Stimulated activated CD4-positive, alpha-beta T cell treated with anti-CD3 and anti-CD28 coated beads, Interleukin-1b, Interleukin-23, amount 100 ng/mL, for 4 hours (primary cell): Measurements from ENCODE around the gene ARHGEF26.

Source experiments
- DNase-seq, 2 donors: peaks; one replicate each; pipeline ENCODE4 v3.0.0-alpha.2; 2020; ENCODE audit warnings: low read depth in 2 of 2

Gene ARHGEF26

GRCh38 chr3:154152741-154153140 lies 31.6 kb downstream of the ARHGEF26 start:
- no peak for DNase-seq

GRCh38 chr3:154156530-154156929 lies 35.3 kb downstream of the ARHGEF26 start:
- no peak for DNase-seq

GRCh38 chr3:154161806-154162205 lies 40.6 kb downstream of the ARHGEF26 start:
- no peak for DNase-seq

GRCh38 chr3:154164387-154164786 lies 43.2 kb downstream of the ARHGEF26 start:
- DNase-seq, result no peak

- no peak for DNase-seq
Measured at GRCh38 chr3:154168998-154169795, 48.0 kb downstream of the ARHGEF26 start.

- no peak for DNase-seq
Measured at GRCh38 chr3:154169796-154170110, 48.6 kb downstream of the ARHGEF26 start.

- no peak for DNase-seq
Measured at GRCh38 chr3:154170300-154170699, 49.1 kb downstream of the ARHGEF26 start.

GRCh38 chr3:154175041-154175440 lies 53.9 kb downstream of the ARHGEF26 start:
- no peak for DNase-seq

GRCh38 chr3:154176036-154176435 lies 54.8 kb downstream of the ARHGEF26 start:
- DNase-seq, result no peak

GRCh38 chr3:154177406-154177805 lies 56.2 kb downstream of the ARHGEF26 start:
- no peak for DNase-seq

GRCh38 chr3:154178172-154178571 lies 57.0 kb downstream of the ARHGEF26 start:
- DNase-seq, result no peak

- DNase-seq, result no peak
Measured at GRCh38 chr3:154180836-154181691, 59.9 kb downstream of the ARHGEF26 start.

- DNase-seq, result no peak
Measured at GRCh38 chr3:154182322-154182922, 61.2 kb downstream of the ARHGEF26 start.

GRCh38 chr3:154182975-154183374 lies 61.8 kb downstream of the ARHGEF26 start:
- no peak for DNase-seq

- DNase-seq, result no peak
Measured at GRCh38 chr3:154184582-154184981, 63.4 kb downstream of the ARHGEF26 start.

- DNase-seq, result no peak
Measured at GRCh38 chr3:154188437-154188836, 67.2 kb downstream of the ARHGEF26 start.

- no peak for DNase-seq
Measured at GRCh38 chr3:154188846-154189245, 67.7 kb downstream of the ARHGEF26 start.

GRCh38 chr3:154191520-154191919 lies 70.3 kb downstream of the ARHGEF26 start:
- no peak for DNase-seq

- no peak for DNase-seq
Measured at GRCh38 chr3:154192225-154192624, 71.0 kb downstream of the ARHGEF26 start.

- DNase-seq, result no peak
Measured at GRCh38 chr3:154193000-154193615, 71.9 kb downstream of the ARHGEF26 start.

- no peak for DNase-seq
Measured at GRCh38 chr3:154194877-154195276, 73.7 kb downstream of the ARHGEF26 start.
